Nephron progenitor cell (in vitro differentiated cells): ENCODE data around the gene ANKRD28.
"Not testable (repeated sequence)": the region's sequence is repeated elsewhere in the genome, so short reads cannot be mapped to it uniquely, and the experiment has no call there.

Experiments used
- DNase-seq: peaks from one replicate; pipeline ENCODE4 v3.0.0; 2021
- H3K27ac Mint-ChIP-seq: 2 replicates; pipeline ENCODE4 v1.8.0; 2021; ENCODE audit warnings: mild to moderate bottlenecking, moderate library complexity, mixed read lengths
- H3K27me3 Mint-ChIP-seq: 2 replicates; pipeline ENCODE4 v1.8.0; 2021; ENCODE audit warnings: mild to moderate bottlenecking, low read depth, mixed read lengths; ENCODE audit not compliant: poor library complexity
- H3K36me3 Mint-ChIP-seq: 2 replicates; pipeline ENCODE4 v1.8.0; 2021; ENCODE audit warnings: low read depth, mixed read lengths
- H3K4me1 Mint-ChIP-seq: 2 replicates; pipeline ENCODE4 v1.8.0; 2021; ENCODE audit warnings: mixed read lengths
- H3K4me3 Mint-ChIP-seq: 2 replicates; pipeline ENCODE4 v1.8.0; 2021; ENCODE audit warnings: mild to moderate bottlenecking, moderate library complexity, mixed read lengths
- H3K9me3 Mint-ChIP-seq: 2 replicates; pipeline ENCODE4 v1.8.0; 2021; ENCODE audit warnings: mild to moderate bottlenecking, moderate library complexity, mixed read lengths
- CTCF ChIP-seq: fragments of 200-600 bp; sonication (generic); IDR thresholded peaks from 2 replicates; pipeline ENCODE4 v1.5.0; 2021; ENCODE audit warnings: antibody characterized with exemption

ANKRD28 gene

GRCh38 chr3:15820911-15821310 lies 23.1 kb upstream of the ANKRD28 start:
- no peaks in the 10 kb centered on the region for H3K27me3 Mint-ChIP-seq
- H3K27ac Mint-ChIP-seq = no peak overlapping the region
- no peak for TF ChIP-seq CTCF
- peaks cover 5% of the 10 kb centered on the region for H3K9me3 Mint-ChIP-seq
- no peak for DNase-seq
- peaks cover 19% of the 10 kb centered on the region for H3K36me3 Mint-ChIP-seq
- peaks cover 17% of the 10 kb centered on the region for H3K4me1 Mint-ChIP-seq
- no peak overlapping the region for H3K4me3 Mint-ChIP-seq

GRCh38 chr3:15819576-15819975 lies 21.8 kb upstream of the ANKRD28 start:
- Mint-ChIP-seq H3K27me3 (no peaks in the 10 kb centered on the region), H3K4me3 (no peak overlapping the region), H3K36me3 (peaks cover 14% of the 10 kb centered on the region), H3K9me3 (peaks cover 5% of the 10 kb centered on the region), H3K4me1 (peaks cover 17% of the 10 kb centered on the region), H3K27ac (no peak overlapping the region)
- TF ChIP-seq CTCF = no peak
- no peak for DNase-seq

- TF ChIP-seq CTCF = no peak
- no peak overlapping the region for H3K4me3 Mint-ChIP-seq
- H3K27me3 Mint-ChIP-seq = no peaks in the 10 kb centered on the region
- no peak overlapping the region for H3K27ac Mint-ChIP-seq
- no peak for DNase-seq
- H3K9me3 Mint-ChIP-seq = peaks cover 5% of the 10 kb centered on the region
- peaks cover 17% of the 10 kb centered on the region for H3K4me1 Mint-ChIP-seq
- peaks cover 14% of the 10 kb centered on the region for H3K36me3 Mint-ChIP-seq
Observed at GRCh38 chr3:15819043-15819442, 21.3 kb upstream of the ANKRD28 start.

GRCh38 chr3:15815696-15816095 lies 17.9 kb upstream of the ANKRD28 start:
- Mint-ChIP-seq H3K27ac (no peak overlapping the region), H3K36me3 (no peaks in the 10 kb centered on the region), H3K4me1 (no peaks in the 10 kb centered on the region), H3K9me3 (no peaks in the 10 kb centered on the region), H3K27me3 (no peaks in the 10 kb centered on the region), H3K4me3 (no peak overlapping the region)
- no peak for DNase-seq
- TF ChIP-seq CTCF = peak; percentile 15

GRCh38 chr3:15813079-15813478 lies 15.3 kb upstream of the ANKRD28 start:
- H3K27ac Mint-ChIP-seq, H3K9me3 Mint-ChIP-seq, H3K4me3 Mint-ChIP-seq, H3K4me1 Mint-ChIP-seq, H3K27me3 Mint-ChIP-seq, DNase-seq, H3K36me3 Mint-ChIP-seq: not testable (repeated sequence)

GRCh38 chr3:15812183-15812582 lies 14.4 kb upstream of the ANKRD28 start:
- H3K36me3 Mint-ChIP-seq = no peaks in the 10 kb centered on the region
- TF ChIP-seq CTCF = no peak
- no peaks in the 10 kb centered on the region for H3K27me3 Mint-ChIP-seq
- no peak overlapping the region for H3K27ac Mint-ChIP-seq
- no peak overlapping the region for H3K4me3 Mint-ChIP-seq
- no peak for DNase-seq
- H3K4me1 Mint-ChIP-seq = peaks cover 5% of the 10 kb centered on the region
- no peaks in the 10 kb centered on the region for H3K9me3 Mint-ChIP-seq
